Endothelial cell of umbilical vein (primary cell): ENCODE measurements around the gene SLC37A1. TPM values are rescaled to one million over a fixed set of nuclear protein-coding genes. Genes with fewer than 3 reads are reported as not detected.

Experiments
- BruUV-seq: library from RNA; stranded (reverse); fragments of 400-500 nt; replicated peaks from 2 replicates; lab custom pipeline; 2021; lab: Mats Ljungman, UMichigan
- CTCF ChIA-PET: fragments of 300-600, 350-600 bp; sonication (Branson Sonifier 250); formaldehyde crosslinking; loops from one replicate; lab custom pipeline; 2021; ENCODE audit warnings: antibody characterized with exemption, inconsistent platforms; lab: Charles Lee
- POLR2A ChIA-PET: fragments of 300-600, 350-600 bp; sonication (Branson Sonifier 250); formaldehyde crosslinking; loops from one replicate; lab custom pipeline; 2021; ENCODE audit warnings: antibody characterized with exemption, inconsistent platforms; lab: Charles Lee
- DNase-seq: peaks from one replicate; pipeline ENCODE4 v3.0.0-alpha.2; 2011; ENCODE audit warnings: low read depth, low spot score
- FAIRE-seq: peaks from 2 replicates; lab custom pipeline; 2011; peaks lifted over from hg19 to GRCh38; lab: Jason Lieb, UNC
- H2AFZ ChIP-seq: 2 replicates; pipeline ENCODE4 v1.6.0; 2012; ENCODE audit warnings: low read depth, low read length, control low read depth, inconsistent platforms
- H3K27ac ChIP-seq: 2 replicates; pipeline ENCODE4 v1.5.1; 2011; ENCODE audit warnings: low read depth, mild to moderate bottlenecking, control low read depth, low read length, moderate library complexity; ENCODE audit not compliant: insufficient read depth
- H3K27me3 ChIP-seq, 2 experiments: 2 replicates each; pipeline versions ENCODE4 v1.6.0 to v1.6.1; 2011; ENCODE audit warnings: low read length in 2 of 2, mixed read lengths in 1 of 2; ENCODE audit not compliant: control insufficient read depth in 2 of 2, insufficient read depth in 2 of 2
- H3K36me3 ChIP-seq, 2 experiments: 2 replicates in 1 of 2; 3 replicates in 1 of 2; pipeline ENCODE4 v1.5.1; 2011; ENCODE audit warnings: low read length in 2 of 2, mild to moderate bottlenecking in 1 of 2, moderate library complexity in 1 of 2; ENCODE audit not compliant: control insufficient read depth in 2 of 2, insufficient read depth in 2 of 2; ENCODE audit errors: extremely low read depth in 1 of 2
- H3K4me1 ChIP-seq: 3 replicates; pipeline ENCODE4 v1.5.1; 2011; ENCODE audit warnings: mild to moderate bottlenecking, low read length; ENCODE audit not compliant: control insufficient read depth, insufficient read depth; ENCODE audit errors: extremely low read depth
- H3K4me2 ChIP-seq: 2 replicates; pipeline ENCODE4 v1.6.1; 2011; ENCODE audit warnings: low read length, control low read depth, mixed read lengths; ENCODE audit not compliant: insufficient read depth
- H3K4me3 ChIP-seq, 3 experiments: fragments of 200-600 bp in 1 of 3; sonication (generic), shearing (Covaris generic) in 1 of 3; replicated peaks in 1 of 3; 2 replicates each; pipeline ENCODE4 v1.5.1; 2011 to 2016; ENCODE audit warnings: control low read depth in 3 of 3, low read length in 3 of 3, mild to moderate bottlenecking in 2 of 3, inconsistent platforms in 1 of 3, low read depth in 1 of 3, moderate library complexity in 1 of 3; ENCODE audit not compliant: insufficient read depth in 1 of 3
- H3K79me2 ChIP-seq: 2 replicates; pipeline ENCODE4 v1.6.0; 2012; ENCODE audit warnings: low read length, inconsistent platforms; ENCODE audit not compliant: control insufficient read depth, insufficient read depth
- H3K9ac ChIP-seq: replicated peaks from 2 replicates; pipeline ENCODE3; 2011; ENCODE audit warnings: low read length, control low read depth; ENCODE audit not compliant: insufficient read depth; ENCODE audit errors: extremely low read depth
- H3K9me1 ChIP-seq: replicated peaks from 3 replicates; pipeline ENCODE4 v1.6.0; 2011; ENCODE audit warnings: mild to moderate bottlenecking, low read length; ENCODE audit not compliant: control insufficient read depth, insufficient read depth; ENCODE audit errors: extremely low read depth
- H3K9me3 ChIP-seq: replicated peaks from 2 replicates; pipeline ENCODE4 v1.5.1; 2012; ENCODE audit warnings: low read length, inconsistent platforms; ENCODE audit not compliant: control insufficient read depth, insufficient read depth
- H4K20me1 ChIP-seq: replicated peaks from 2 replicates; pipeline ENCODE3; 2011; ENCODE audit warnings: mild to moderate bottlenecking, low read length; ENCODE audit not compliant: control insufficient read depth, insufficient read depth; ENCODE audit errors: extremely low read depth
- EZH2 ChIP-seq: IDR thresholded peaks from 2 replicates; pipeline ENCODE4 v1.6.1; 2012; ENCODE audit warnings: borderline replicate concordance, low read depth, mild to moderate bottlenecking, moderate library complexity, low read length, inconsistent platforms; ENCODE audit not compliant: severe bottlenecking
- GATA2 ChIP-seq: IDR thresholded peaks from 2 replicates; pipeline ENCODE4 v1.7.0; 2011; ENCODE audit warnings: low read depth, mild to moderate bottlenecking, moderate library complexity, mixed read lengths, low read length; ENCODE audit not compliant: insufficient read length, insufficient read depth
- JUN ChIP-seq: IDR thresholded peaks from 2 replicates; pipeline ENCODE4 v1.6.1; 2011; ENCODE audit warnings: borderline replicate concordance, low read depth; ENCODE audit not compliant: insufficient read length, insufficient read depth
- MYC ChIP-seq: IDR thresholded peaks from one replicate; pipeline ENCODE4 v1.6.1; 2011; ENCODE audit warnings: mild to moderate bottlenecking, low read depth, low read length
- POLR2A ChIP-seq: IDR thresholded peaks from 2 replicates; pipeline ENCODE4 v1.6.1; 2012; ENCODE audit warnings: low read depth, mild to moderate bottlenecking, control low read depth, low read length
- POLR2AphosphoS5 ChIP-seq: IDR thresholded peaks from 2 replicates; pipeline ENCODE4 v1.6.1; 2012; ENCODE audit warnings: low read depth, mild to moderate bottlenecking, control low read depth, low read length, moderate library complexity; ENCODE audit not compliant: insufficient read depth
- dilution Hi-C: fragments of 300-500 bp; cut with MboI; formaldehyde crosslinking; loops from one replicate; pipeline ENCODE4 v1.15.0; 2019; ENCODE audit warnings: low sequenced_read_pairs; ENCODE audit not compliant: extremely low pct_ligation_motif_present
- intact Hi-C: fragments of 100-400 bp; cut with micrococcal nuclease; formaldehyde crosslinking; loops from one replicate; pipeline ENCODE4 v1.10.0; 2022
- polyA plus RNA-seq, 4 experiments: library from polyadenylated mRNA; depleted of rRNA in 3 of 4; stranded (reverse) in 3 of 4; unstranded in 1 of 4; fragments of >200 nt; gene quantifications; 2 replicates each; pipeline versions ENCODE4 v1.2.1 to v1.2.3, GENCODE V29; 2011 to 2012; ENCODE audit warnings: missing spikeins in 1 of 4
- total RNA-seq: library from RNA; stranded (reverse); gene quantifications from 2 replicates; pipeline ENCODE4 v1.2.3, GENCODE V29; 2021
- TF ChIP-seq, protein P1 (sequence below), 2 donors: IDR thresholded peaks; 1 replicate in 1 of 2; 2 replicates in 1 of 2; pipeline ENCODE4 v1.5.1; 2011; ENCODE audit warnings: low read length in 2 of 2, mild to moderate bottlenecking in 2 of 2, moderate library complexity in 2 of 2, control low read depth in 1 of 2, inconsistent platforms in 1 of 2, low read depth in 1 of 2; ENCODE audit not compliant: insufficient read depth in 1 of 2; ENCODE audit errors: extremely low read depth in 1 of 2
- TF ChIP-seq, protein P2 (sequence below): IDR thresholded peaks from 2 replicates; pipeline ENCODE4 v1.6.1; 2011; ENCODE audit not compliant: insufficient read depth, insufficient read length

SLC37A1 gene
- total and polyA plus RNA-seq, 2 donors (not counting 3 experiments of a cell fraction or from before 2014, with no cell fraction given) = 4.7 to 7.6 TPM

DNA sequence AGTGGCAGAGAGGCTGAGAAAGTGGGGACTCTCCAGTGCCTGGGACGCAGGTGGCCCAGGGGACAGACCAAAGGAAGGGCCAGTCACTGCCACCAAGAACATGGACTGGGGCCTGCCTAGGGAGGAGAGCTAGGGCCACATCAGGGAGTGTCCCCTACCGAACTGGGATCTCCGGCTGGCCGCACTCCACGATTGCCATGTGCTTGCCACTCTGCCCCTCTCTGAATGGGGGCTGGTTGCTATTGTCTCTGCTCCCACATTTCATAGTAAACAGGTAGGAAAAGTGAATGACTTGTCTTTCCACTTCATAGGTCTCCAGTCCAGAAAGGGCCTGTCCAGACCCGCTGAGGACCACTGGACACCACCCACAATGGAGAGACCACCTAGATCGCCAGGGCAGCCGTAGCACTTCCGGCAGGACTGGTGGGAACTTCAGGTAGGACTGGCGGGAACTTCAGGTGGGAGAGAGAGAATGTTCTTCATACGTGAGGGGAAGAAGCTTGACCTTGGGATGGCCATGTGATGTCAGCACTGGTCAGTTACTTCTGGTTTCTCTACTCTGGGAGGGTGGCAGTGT, 84.6 kb downstream of the SLC37A1 start:
- TF ChIP-seq POLR2A (no peak), POLR2AphosphoS5 (no peak), GATA2 (no peak), EZH2 (no peak), JUN (no peak), MYC (no peak)
- TF ChIP-seq, protein P1, sequence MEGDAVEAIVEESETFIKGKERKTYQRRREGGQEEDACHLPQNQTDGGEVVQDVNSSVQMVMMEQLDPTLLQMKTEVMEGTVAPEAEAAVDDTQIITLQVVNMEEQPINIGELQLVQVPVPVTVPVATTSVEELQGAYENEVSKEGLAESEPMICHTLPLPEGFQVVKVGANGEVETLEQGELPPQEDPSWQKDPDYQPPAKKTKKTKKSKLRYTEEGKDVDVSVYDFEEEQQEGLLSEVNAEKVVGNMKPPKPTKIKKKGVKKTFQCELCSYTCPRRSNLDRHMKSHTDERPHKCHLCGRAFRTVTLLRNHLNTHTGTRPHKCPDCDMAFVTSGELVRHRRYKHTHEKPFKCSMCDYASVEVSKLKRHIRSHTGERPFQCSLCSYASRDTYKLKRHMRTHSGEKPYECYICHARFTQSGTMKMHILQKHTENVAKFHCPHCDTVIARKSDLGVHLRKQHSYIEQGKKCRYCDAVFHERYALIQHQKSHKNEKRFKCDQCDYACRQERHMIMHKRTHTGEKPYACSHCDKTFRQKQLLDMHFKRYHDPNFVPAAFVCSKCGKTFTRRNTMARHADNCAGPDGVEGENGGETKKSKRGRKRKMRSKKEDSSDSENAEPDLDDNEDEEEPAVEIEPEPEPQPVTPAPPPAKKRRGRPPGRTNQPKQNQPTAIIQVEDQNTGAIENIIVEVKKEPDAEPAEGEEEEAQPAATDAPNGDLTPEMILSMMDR (IDR thresholded peaks at IDR 0.05; ENCODE audit: extremely low read depth in 1 of 2, insufficient read depth in 1 of 2, low read depth in 1 of 2, low read length in 2 of 2) = no peak
- TF ChIP-seq, protein P2, sequence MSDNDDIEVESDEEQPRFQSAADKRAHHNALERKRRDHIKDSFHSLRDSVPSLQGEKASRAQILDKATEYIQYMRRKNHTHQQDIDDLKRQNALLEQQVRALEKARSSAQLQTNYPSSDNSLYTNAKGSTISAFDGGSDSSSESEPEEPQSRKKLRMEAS = no peak
- no peak overlapping the region for H3K27ac ChIP-seq
- H4K20me1 ChIP-seq = no peaks in the 10 kb centered on the region
- no peaks in the 10 kb centered on the region for H3K4me1 ChIP-seq
- no peaks in the 10 kb centered on the region for H3K79me2 ChIP-seq
- H3K4me3 ChIP-seq = no peak overlapping the region
- no peak overlapping the region for H3K4me2 ChIP-seq
- no peaks in the 10 kb centered on the region for H3K9me1 ChIP-seq
- no peak for DNase-seq
- BruUV-seq = no TSS peak
- H2AFZ ChIP-seq = no peak overlapping the region
- no peaks in the 10 kb centered on the region for H3K36me3 ChIP-seq
- no peak for FAIRE-seq
- no peak overlapping the region for H3K9ac ChIP-seq
- ChIA-PET POLR2A (no interaction called here), CTCF (no interaction called here)
- no peaks in the 10 kb centered on the region for H3K9me3 ChIP-seq
- intact Hi-C loops = no loop called here
- H3K27me3 ChIP-seq = peaks cover 0 to 3% of the 10 kb centered on the region in 2 experiments
- dilution Hi-C loops = no loop called here
